ENCODE results near the gene PLXNA2.

PLXNA2 gene

GRCh38 chr1:208159555-208160258 lies 84.5 kb downstream of the PLXNA2 start:
- DNase-seq (ENCODE audit: low spot score) = no peak

GRCh38 chr1:208158640-208159554 lies 85.3 kb downstream of the PLXNA2 start:
- no peak for DNase-seq (ENCODE audit: low spot score)

- no peak for DNase-seq (ENCODE audit: low spot score)
Observed at GRCh38 chr1:208157769-208158168, 86.4 kb downstream of the PLXNA2 start.

GRCh38 chr1:208156741-208157140 lies 87.4 kb downstream of the PLXNA2 start:
- no peak for DNase-seq (ENCODE audit: low spot score)

GRCh38 chr1:208156310-208156709 lies 87.9 kb downstream of the PLXNA2 start:
- DNase-seq (ENCODE audit: low spot score) = no peak

- no peak for DNase-seq (ENCODE audit: low spot score)
Observed at GRCh38 chr1:208154679-208155642, 89.2 kb downstream of the PLXNA2 start.

- no peak for DNase-seq (ENCODE audit: low spot score)
Observed at GRCh38 chr1:208154040-208154439, 90.1 kb downstream of the PLXNA2 start.

- DNase-seq (ENCODE audit: low spot score) = no peak
Observed at GRCh38 chr1:208153386-208153785, 90.8 kb downstream of the PLXNA2 start.

GRCh38 chr1:208151728-208152598 lies 92.2 kb downstream of the PLXNA2 start:
- DNase-seq (ENCODE audit: low spot score) = no peak

- no peak for DNase-seq (ENCODE audit: low spot score)
Observed at GRCh38 chr1:208150833-208151458, 93.2 kb downstream of the PLXNA2 start.

- no peak for DNase-seq (ENCODE audit: low spot score)
Observed at GRCh38 chr1:208149776-208150514, 94.2 kb downstream of the PLXNA2 start.

GRCh38 chr1:208149213-208149612 lies 95.0 kb downstream of the PLXNA2 start:
- no peak for DNase-seq (ENCODE audit: low spot score)

- DNase-seq (ENCODE audit: low spot score) = no peak
Observed at GRCh38 chr1:208148380-208148779, 95.8 kb downstream of the PLXNA2 start.

GRCh38 chr1:208146650-208147049 lies 97.5 kb downstream of the PLXNA2 start:
- no peak for DNase-seq (ENCODE audit: low spot score)

GRCh38 chr1:208145167-208145566 lies 99.0 kb downstream of the PLXNA2 start:
- DNase-seq (ENCODE audit: low spot score) = no peak

GRCh38 chr1:208142590-208143382 lies 101.4 kb downstream of the PLXNA2 start:
- no peak for DNase-seq (ENCODE audit: low spot score)

GRCh38 chr1:208141610-208142192 lies 102.5 kb downstream of the PLXNA2 start:
- no peak for DNase-seq (ENCODE audit: low spot score)

- DNase-seq (ENCODE audit: low spot score) = no peak
Observed at GRCh38 chr1:208139434-208140045, 104.6 kb downstream of the PLXNA2 start.

Data from NAMALWA (cell line).